GM21360 (cell line): Measurements from ENCODE around the gene FMNL3.
"Not testable (repeated sequence)": the region's sequence is repeated elsewhere in the genome, so short reads cannot be mapped to it uniquely, and the experiment has no call there.

Experiments
- ATAC-seq: cut with Tn5 transposase; IDR thresholded peaks from one replicate; pipeline ENCODE4 v1.9.1; 2021; ENCODE audit warnings: mild to moderate bottlenecking, moderate library complexity; ENCODE audit not compliant: unreplicated experiment

Gene FMNL3

DNA sequence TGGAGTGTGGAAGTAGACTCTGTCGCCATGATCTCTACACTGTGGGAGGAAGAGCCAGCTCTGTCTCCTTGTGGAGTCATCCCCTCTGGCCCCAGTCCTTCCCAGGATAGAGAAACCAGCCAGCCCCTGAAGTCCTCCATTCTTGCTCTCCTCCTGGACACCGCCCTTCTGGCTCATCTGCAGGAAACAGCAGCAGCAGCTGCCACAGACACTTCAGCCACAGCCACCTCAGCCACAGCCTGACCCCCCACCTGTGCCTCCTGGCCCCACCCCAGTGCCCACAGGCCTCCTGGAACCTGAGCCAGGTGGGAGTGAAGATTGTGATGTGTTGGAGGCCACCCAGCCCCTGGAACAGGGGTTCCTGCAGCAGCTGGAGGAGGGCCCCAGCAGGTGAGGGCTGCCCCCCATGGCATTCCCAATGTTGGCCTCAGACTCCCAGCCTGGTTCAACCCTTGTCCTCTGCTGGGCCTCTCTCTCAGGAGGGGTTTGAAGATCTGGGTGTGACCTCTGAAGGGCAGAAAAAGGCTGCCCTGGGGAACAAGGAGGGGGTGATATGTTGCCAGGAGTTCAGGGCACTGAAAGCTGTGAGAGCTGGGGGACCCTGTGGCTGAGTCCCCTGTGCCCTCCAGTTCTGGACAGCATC lies 73.4 kb downstream of the FMNL3 start:
- ATAC-seq: no peak

DNA sequence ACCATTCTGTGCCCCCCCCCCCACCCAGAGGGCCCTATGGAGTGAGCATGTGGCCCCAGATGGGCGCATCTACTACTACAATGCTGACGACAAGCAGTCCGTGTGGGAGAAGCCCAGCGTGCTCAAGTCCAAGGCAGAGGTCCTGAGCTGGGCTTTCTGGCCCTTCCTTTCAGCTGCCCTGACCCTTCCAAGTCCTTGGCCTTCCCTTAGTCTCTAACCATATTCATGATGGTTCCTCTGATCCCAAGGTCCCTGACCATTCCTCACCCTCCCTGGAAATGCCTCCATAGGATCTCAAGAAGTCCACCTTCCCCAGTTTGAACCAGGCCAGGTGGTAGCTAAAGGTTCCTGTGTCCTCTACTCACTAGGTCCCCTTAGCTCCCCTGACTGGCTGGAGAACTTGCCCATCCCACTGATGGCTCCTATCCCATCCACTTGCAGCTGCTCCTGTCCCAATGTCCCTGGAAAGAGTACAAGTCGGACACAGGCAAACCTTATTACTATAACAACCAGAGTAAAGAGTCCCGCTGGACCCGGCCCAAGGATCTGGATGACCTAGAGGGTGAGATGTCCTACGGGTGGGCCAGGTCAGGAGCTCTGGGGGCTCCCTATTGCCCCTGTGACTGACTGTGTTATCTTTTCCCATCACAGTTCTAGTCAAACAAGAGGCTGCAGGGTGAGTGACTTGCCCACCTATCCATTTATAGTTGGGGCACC lies 74.1 kb downstream of the FMNL3 start:
- ATAC-seq: no peak

DNA sequence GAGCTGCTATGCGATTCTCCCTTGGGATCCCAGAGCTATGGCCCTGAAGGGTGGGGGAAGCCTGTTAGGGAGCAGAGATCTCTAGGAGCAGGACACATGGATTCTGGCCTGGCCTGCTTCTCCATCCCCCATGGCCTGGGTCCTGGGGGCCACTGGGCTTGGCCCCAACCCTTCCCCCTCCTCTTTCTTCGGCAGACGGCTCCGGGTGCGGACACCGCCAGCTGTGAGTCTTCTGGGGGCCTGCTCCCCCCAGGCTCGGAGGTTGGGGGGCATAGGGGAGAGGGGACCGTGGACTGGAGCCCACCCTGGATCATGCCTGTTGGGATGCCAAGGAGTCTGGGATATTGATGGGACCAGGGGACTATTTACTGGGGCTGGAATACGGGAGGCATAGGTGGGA lies 74.8 kb downstream of the FMNL3 start:
- no peak for ATAC-seq

DNA sequence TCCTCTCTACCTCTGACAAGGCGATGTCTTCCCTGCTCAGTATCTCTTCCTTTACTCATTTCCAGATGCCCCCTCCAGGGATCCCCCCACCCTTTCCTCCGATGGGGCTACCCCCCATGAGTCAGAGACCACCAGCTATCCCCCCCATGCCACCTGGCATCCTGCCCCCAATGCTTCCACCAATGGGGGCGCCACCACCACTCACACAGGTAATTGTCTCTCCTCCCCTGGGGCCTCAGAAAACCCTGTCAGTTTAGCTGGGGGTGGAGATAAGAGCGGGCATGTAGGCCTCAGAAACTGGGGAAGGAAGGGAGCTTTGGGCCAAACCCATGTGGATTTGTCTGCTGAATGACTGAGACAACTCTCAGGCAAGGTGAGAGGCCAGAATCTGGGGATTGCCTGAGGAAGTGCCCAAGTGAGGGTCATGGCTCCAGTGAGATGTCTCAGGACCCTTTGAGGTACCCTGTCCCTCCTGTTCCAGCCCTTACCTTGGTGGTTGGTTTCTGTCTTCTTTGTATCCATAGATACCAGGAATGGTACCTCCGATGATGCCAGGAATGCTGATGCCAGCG lies 75.8 kb downstream of the FMNL3 start:
- no peak for ATAC-seq

DNA sequence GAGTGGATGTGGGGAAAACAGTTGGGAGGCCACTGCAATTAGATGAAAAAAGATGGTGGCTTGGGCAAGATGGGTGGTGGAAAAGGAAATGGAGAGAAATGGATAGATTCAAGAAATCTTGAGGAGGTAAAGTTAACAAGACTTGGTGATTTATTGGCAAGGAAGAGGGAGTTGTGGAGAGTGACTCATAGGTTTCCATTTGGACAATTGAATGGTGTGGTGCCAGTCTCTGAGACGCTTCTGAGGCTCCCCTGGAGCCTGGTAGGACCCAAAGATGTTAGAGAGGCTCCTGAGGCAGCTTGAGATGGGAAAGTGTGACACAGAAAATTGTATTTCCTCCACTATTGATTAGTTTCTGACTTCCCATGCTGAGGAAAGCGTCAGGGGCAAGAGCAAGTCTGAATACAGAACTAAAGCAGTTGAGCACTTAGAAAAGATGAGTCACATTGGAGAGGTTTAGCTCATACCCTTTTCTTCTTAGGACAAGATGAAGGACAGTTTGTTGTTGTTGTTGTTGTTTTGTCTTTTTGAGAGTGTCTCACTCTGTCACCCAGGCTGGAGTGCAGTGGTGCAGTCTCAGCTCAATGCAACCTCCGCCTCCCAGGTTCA lies 79.3 kb downstream of the FMNL3 start:
- no peak for ATAC-seq

DNA sequence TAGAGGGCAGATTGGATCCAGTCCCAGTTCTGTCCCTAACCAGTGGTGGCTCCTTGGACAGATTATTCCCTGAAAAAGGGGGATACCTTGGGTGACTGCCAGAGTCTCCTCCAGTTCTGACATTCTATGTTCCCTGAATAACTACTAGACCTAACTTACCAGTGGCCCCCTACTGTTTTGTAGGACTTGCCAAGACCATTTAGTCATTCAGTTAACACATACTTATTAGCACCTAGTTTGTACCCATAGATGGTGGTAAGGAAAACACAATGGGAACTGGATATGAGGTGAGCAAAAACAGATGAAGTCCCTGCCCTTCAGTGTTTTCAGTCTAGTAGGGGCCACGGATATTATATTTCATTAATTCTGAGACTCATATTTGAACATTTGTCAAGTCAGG lies 80.4 kb downstream of the FMNL3 start:
- no peak for ATAC-seq

DNA sequence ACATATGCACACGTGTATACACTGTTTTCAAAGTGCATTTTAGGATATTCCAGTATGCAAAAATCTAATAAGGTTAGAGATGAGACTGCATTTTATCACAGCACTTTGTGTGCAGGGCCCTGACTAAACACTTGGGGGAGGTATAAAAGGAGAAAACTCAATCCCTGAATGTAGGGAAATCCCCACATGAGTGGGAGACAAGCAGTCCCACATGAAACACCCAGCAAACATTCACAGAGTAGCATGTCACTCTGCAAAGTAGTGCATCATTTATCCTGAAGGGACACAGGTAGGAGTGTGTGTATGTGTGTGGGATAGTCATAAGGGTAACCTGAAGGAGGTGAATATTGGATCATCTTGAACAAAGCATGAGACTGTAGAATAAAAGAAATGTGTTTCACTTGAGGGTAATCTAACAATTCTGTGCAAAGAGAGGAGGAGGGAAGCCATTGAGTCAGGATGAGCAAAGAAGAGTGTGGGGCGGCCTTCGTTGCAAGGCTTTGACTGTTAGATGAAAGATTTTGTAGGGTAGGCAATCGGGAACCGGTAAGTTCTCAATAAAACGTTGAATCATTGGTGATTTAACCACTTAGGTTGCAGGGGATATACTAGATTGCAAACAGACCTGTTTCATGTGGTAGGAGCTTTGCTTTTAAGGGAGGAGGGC lies 80.9 kb downstream of the FMNL3 start:
- no peak for ATAC-seq

DNA sequence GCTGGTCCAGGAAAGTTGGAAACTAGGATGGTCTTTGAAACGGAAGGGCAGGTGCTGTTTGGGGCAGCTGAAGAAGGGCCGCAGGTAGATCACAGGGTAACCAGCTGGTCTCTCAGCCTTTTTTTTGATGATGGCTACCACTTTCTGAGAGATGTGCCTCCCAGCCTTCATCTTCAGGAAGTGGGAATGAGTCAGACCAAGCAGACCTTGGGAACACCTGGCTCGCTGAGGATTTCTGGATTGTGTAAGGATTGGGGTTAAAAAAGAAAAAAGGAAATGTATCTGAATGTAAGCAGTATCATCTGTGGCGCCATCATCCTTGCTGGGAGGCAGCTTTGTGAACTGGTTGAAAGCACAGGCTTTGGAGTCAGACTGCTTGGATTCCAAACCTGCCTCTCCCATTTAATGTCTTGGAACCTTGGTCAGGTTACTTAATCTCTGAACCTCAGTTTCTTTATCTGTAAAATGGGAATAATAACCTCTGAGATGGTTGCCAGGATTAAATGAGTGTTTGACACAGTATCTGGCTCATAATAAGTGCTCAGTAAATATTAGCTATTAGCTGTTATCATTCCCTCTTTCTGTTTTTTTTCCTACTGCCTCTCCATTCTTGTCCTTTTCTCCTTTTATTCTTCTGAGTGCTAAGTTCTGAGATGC lies 82.2 kb downstream of the FMNL3 start:
- ATAC-seq: no peak

DNA sequence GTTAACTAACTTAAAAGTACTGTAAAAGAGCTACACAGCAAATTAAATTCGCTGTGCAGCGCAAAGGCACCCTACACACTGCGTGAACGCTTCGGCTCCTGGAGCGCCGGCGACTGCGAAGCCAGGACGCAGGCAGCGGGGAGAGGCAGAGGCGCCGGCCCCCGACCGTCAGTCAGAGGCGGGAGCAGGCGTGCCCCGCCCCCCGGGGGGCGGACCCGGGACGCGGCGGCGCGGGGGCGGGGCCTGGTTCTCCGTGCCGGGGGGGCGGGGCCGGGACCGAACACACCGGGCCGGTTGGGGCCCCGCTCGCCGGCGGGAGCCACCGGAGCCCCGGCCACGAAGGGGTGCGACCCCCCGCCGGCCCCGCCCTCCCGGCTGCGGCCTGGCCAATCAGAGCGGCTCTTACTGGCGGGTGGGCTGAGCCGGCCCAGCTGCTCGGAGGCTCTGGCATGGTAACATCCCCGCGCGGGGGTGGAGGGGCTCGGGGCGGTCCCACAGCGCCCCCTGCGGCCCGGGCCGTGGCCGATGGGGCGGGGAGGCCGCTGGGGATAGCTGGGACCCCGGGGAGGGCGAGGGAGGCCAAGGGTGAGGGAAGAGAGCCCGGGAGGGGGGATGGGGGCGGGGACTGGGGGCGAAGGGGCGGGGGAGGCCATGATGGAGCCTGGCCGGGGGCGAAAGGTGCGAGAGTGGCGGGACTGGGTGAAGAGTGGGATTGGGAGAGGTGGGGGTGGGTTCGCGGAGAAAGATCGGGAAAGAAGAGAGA lies 83.9 kb downstream of the FMNL3 start, which contains the start of gene PRPF40B:
Gene PRPF40B (plus strand): TSS at position 420 of the 763 bp plus-strand sequence. CDS start 30 bp downstream, at position 450.
- peak; percentile 74 for ATAC-seq

DNA sequence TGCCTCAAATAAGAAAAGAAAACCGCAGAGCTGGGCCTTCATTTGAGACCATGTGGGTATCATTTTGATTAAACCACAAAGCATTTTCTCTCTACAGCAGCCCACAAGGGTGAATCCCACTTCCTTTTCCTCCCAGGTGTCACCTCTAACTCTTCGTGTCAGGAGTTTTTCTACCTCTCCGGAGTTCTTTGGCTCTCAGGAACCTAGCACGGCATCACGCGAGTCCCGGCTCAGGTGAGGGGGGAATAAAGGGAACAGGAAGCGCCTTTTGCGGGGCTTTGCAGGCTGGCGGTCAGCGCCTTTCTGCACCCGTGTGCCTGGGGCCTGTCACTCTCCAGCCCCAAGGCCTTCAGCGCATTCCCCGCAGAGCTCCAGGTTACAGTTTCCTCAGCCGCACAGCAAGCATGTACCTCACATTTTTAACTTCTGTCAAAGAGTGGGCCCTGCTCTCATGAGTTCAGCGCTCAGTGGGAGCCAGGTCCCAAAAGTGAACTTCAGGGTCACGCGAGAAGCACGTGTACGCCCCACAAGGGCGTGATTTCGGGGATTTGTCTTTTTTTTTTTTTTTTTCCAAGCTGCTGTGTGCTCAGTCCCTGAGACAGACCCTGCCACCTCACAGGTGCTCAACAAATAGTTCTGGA lies 84.6 kb downstream of the FMNL3 start:
- ATAC-seq: no peak

DNA sequence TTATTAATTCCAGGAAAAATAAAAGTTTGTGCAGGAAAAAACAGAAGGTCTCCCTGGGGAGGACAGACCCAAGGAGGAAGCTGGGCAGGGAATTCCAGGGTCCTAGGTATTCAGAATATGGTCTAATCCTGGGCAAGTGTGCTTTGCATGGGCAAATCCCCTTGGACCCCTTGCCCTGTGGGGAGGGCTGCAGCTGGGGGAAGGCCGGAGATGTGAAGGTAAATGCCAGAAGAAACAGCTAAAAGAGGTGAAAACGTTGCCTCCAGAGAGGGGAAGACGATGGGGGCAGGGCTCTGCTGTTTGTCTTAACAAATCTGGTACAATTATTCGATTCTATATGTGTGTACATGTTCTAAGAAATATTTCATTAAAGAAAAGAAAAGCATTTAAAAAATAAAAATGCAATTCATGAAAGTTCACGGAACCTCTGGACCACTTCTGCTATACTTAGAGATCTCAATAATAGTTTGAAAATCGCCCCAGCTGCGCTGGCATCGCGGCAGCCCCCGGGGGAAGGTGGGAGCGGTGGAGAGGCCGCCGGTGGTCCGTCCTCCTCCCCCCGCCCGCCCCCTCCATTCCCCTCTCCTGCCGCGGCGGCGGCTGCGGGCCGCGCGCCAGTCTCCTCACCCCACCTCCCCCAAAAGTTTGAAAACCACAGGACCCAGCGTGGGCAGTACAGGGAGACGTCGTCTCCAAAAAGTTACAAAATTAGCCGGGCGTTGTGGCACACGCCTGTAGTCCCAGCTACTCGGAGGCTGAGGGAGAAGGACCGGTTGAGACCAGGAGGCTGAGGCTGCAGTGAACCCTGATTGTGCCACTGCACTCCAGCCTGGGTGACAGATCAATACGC lies 85.3 kb downstream of the FMNL3 start:
- ATAC-seq: no peak

DNA sequence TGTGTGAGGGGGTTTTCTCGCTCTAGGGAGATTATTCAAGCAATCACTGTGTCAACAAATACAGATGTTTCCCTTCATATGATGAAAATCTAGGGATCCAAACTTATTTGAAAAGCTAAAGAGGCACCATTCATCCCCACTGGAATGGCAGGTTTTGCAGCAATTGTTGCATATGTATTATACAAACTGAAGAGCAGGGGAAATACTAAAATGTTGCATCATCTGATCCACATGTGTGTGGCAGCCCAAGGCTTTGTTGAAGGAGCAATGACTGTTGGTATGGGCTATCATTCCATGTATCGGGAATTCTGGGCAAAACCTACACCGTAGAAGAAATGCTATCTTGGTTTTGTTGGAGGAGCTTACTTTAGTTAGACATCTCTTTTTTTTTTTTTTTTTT lies 87.9 kb downstream of the FMNL3 start:
- no peak for ATAC-seq

DNA sequence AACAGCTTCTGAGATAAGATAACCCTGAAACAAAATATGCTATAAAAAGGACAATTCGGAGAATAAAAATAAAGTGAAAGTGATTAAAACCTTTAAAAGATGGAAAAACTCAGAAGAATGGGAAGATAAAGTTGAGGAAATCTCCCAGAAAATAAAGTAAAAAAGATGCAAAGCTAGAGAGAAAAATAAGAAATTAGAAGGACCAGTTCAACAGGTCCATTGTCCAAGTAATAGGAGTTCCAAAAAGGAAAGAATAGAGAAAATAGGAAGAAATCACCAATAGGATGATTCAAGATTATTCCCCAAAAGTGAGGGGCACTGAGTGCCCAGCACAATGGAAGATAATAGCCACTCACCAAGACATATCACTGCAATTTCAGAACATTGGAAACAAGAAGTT lies 88.6 kb downstream of the FMNL3 start:
- ATAC-seq: no peak

DNA sequence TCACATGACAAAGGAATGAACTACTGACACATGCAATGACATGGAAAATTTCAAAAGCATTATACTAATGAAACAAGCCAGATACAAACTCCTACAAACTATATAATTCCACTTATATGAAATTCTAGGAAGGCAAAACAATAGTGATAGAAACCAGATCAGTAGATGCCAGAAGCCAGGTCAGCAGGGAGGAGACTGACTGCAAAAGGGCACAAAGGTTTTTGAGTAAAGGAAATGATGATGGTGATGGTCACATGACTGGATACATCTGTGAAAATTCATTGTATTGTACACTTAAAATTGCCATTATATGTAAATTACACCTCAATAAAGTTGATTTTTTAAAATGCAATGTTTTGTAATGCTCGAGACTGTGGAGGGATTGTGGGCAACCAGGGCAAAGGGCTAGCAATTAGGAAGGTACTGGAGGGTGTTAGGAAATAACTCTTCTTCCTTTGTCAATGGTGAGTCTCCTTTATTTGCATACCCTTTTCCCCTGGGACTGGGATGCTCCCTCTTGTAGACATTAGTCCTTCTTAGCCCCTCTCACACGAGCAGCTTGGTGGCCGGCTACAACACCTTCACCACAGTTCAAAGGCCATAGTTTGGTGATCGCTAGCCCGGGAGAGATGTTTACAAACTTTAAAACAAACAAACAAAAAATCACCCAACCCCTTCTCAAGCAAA lies 90.5 kb downstream of the FMNL3 start:
- no peak for ATAC-seq

DNA sequence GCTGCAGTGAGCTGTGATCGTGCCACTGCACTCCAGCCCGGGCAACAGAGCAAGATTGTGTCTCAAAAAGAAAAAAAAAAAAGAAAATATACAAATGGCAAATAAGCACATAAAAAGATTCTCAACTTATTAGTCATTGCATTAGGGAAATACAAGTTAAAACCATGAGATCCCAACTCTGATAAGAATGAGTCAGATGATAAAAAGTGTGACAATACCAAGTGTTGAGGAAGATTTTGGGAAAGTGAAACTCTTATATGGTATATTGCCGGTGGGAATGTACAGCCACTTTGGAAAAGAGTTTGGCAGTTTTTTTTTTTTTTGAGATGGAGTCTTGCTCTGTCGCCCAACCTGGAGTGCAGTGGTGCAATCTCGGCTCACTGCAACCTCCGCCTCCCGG lies 91.5 kb downstream of the FMNL3 start:
- ATAC-seq: no peak

DNA sequence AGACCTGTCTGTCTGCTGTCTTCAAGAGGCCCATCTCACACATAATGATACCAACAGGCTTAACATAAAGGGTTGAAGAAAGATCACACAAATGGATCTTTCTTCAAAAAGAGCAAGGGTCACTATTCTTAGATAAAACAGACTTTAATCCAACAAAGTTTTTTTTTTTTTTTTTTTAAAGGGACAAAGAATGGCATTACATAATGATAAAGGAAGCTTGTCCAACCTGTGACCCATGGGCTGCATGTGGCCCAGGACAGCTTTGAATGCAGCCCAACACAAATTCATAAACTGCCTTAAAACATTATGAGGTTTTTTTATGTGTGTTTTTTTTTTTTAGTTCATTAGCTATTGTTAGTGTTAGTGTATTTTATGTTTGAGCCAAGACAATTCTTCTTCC lies 95.0 kb downstream of the FMNL3 start:
- no peak for ATAC-seq

DNA sequence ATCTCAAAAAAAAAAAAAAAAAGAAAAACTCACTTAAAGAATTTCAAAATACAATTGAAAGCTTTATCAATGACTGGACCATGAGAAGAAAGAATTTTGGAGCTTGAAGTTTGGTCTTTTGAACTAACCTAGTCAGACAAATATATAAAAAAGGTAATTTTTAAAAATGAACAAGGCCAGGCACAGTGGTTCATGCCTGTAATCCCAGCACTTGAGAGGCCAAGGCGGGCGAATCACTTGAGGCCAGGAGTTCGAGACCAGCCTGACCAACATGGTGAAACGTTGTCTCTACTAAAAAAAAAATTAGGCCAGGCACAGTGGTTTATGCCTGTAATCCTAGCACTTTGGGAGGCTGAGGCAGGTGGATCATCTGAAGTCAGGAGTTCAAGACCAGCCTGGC lies 96.4 kb downstream of the FMNL3 start:
- not testable (repeated sequence) for ATAC-seq

DNA sequence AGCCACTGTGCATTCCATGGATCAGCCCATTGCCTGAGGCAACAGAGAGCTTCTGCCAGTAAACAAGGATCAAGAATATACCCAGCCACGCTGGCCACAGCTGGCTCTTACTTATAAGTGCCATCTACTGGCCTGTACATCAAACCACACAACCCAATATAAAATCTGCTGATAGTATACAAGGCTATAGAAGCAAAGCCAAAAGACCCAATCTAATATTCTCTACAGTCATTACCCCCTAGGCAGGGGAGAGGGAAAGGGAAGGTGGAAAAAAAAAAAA lies 97.4 kb downstream of the FMNL3 start:
- no peak for ATAC-seq
